Nucleus accumbens (tissue), 56 donors: ENCODE data around the gene KRTCAP2.
"Not testable (repeated sequence)": the region's sequence is repeated elsewhere in the genome, so short reads cannot be mapped to it uniquely, and the experiment has no call there.

Source experiments
- DNase-seq, 56 donors: peaks; one replicate each; lab custom pipeline; 2025; lab: John Stamatoyannopoulos, UW

Gene KRTCAP2

DNA sequence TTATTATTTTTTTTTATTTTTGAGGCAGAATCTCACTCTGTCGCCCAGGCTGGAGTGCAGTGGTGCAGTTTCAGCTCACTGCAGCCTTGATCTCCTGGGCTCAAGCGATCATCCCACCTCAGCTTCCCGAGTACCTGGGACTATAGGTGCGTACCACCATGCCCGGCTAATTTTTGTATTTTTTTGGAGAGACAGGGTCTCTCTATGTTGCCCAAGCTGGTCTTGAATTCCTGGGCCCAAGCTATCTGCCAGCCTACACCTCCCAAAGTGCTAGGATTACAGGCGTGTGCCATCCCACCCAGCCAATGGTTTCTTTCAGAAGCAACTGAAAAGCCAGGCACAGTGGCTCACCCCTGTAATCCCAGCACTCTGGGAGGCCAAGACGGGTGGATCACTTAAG, 2.3 kb downstream of the KRTCAP2 start:
- no peak for DNase-seq

DNA sequence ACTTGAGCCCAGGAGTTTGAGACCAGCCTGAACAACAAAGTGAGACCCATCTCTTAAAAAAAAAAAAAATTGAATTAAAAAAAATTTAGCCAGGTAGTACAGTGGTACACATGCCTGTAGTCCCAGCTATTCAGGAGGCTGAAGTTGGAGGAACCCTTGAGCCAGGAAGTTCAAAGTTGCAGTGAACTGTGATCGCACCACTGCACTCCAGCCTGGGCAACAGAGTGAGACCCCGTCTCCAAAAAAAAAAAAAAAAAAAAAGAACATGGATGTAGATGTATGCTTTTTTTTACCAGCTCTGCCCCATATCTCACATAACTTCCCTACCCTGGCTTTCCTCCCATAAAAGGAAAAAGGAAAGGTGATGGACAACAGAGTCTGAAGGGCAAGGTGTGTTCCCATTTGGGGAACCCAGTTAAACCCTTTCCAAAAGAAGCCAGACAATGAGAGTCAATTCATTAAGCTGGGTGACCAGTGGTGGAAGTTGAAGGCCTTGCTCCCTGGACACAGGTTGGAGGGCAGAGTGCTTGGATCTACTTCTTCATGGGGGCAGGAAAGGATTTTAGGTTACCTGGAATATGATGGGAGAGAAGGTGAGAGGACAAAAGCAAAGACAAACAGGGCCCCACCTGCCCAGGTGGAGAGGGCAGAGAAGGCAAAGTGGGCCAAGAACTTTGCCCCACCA, 2.9 kb downstream of the KRTCAP2 start:
- no peak for DNase-seq

DNA sequence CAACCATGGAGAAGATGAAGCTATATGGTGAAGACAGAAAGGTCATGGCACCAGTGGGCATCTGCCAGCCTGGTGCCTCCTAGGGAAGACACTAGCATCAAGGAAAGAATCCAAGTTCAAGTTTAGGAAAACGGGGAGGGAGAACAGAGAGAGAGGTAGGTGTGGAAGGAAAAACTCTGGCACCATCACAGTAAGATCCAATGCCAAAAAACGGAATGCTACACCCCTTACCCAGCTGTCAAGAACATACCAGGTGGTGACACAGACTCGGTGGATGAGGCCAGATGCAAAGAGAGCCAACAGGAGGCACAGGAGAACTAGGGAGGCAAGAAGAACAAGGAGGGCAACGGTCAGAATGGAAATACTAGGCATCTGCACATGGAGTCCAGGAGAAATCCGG, 3.6 kb downstream of the KRTCAP2 start:
- no peak for DNase-seq

DNA sequence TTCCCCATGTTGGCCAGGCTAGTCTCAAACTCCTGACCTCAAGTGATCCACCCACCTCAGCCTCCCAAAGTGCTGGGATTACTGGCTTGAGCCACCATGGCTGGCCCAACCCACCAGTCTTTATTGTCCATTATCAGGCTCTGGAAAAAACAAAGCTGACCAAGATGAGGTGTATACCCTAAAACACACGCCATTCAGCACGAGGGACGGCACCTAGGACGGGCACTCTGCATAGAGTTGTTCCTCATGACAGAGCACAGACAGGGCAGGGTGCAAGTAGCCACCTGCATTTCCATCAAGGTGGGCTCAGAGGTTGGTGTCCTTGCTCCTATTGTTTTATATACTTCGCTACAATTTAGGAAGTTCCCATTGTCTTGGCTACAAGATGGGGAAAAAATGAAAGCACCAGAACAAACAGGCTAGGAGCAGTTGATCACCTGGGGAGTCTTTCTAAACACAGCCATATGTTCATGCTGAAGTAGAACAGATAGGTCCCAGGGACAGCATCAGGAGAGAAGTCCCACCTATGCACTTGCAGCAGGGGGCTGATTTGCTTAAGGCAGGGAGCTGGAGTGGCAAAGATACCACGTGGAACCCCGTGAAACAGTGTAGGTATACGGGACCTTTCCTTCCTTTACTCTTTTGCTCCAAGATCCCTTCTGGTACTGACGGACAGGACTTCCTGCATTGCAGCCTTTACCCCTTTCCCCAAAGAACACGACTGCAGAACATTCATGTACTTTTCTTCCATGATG, 4.5 kb downstream of the KRTCAP2 start:
- DNase-seq, result no peak

DNA sequence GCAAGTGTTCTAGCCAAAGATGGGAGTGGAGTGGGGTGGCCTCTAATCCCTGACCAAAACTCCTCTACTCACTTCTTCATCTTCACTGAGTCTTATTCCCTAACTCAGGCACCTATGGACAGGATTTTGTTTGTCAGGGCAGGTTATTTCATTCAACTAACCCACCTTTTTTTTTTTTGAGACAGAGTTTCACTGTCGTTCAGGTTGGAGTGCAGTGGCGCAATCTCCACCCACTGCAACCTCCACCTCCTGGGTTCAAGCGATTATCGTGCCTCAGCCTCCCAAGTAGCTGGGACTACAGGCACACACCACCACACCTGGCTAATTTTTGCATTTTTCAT, 5.0 kb downstream of the KRTCAP2 start:
- DNase-seq, result not testable (repeated sequence)

DNA sequence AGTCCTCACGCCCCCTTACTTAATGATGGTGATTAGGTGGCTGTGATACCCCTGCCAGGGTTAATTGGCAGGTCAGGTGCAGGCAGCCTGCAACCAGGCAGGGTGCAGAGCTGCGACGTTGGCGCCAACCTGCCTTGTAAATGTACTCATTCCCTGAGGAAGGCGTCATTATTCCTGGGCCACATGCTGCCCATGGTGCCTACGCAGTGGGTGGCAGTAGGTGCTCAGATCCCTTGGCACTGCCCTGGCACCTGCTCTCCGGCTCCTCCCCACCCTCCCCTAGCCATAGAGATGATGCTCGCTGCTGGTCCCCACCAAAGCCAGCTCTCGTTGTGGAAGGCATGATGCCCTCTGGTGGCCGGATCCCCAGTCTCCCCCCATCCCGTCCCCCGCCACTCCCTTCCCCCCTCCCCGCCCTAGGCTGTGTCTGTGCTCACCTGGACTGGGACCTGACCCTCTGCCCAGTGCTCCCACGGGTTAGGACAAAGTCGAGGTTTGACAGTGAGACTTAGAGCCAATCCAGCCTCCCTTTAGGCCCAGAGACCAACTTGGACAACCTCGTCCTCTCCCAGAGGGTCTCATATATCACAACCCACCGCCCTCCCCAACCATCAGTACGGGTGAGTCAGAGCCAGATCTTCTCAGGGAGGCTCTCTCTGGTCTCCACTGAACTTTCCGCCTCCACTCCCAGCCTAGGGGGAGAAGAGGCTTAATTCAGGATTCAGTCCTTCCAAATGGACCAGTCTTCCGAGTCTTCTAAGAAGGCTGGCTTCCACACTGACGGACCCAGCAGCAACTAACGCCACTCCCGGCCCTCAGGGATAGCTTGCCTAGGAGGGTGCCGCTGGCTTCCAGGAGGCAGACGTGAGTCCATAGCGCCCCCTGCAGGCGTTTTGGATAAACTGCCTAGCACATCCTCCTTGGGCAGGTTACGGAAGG, 5.7 kb downstream of the KRTCAP2 start:
- peak; percentile 35 to 96 (median 80) for DNase-seq

DNA sequence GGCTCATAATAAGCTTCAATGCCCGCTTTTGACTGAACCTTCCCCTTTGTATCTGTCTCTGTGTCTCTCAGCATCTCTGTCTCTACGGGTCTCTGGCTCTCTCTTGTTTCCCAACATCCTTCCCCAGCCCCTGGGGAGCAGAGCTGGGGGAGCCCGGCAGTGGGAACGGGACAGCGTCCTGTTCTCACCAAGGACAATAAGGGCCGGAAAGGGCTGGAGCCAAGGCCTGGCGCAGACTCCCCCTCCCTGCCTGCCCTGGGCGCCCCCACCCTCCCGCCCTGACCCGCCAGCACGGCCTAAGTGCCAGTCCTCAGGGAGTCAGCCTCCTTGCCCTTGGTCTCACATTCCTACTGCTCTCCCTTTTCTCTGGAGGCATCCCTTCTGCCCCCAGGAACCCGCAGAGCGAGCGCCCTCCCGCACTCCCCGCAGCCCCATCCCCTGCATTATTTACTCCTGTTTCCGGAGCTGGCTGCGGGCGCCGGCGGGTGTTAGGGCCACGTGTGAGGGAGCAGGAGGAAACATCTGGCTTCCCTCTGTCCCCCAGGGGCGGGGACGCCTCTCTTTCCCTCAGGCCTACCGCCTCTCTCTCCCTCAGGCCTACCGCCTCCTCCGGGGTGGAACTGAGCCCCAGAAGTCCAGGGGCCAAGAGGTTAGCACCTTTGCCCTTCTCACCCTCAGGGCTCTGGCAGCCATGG, 6.5 kb downstream of the KRTCAP2 start:
- peak in 35 of 56 donors; percentile 21 to 66 (median 48) for DNase-seq

DNA sequence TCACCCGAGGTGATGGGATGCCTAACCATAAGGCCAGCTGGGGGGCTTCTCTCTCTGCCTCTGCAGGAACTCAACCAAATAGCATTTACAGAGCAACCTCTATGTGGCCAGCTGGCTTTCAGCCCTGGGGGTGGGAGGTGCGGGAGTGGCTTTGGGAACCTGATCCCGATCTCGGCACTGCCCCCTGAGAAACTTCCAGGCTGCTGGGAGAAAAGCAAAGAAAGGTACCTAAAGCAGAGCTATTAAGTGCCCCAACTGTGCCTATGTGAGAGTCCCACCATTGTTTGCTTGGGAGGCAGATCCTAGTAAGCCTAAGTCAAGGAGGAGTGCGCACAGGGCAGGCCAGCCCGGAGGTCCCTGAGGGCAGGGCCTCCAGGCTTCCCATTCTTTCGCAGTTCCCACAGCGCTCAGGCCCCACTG, 7.0 kb downstream of the KRTCAP2 start:
- no peak for DNase-seq

DNA sequence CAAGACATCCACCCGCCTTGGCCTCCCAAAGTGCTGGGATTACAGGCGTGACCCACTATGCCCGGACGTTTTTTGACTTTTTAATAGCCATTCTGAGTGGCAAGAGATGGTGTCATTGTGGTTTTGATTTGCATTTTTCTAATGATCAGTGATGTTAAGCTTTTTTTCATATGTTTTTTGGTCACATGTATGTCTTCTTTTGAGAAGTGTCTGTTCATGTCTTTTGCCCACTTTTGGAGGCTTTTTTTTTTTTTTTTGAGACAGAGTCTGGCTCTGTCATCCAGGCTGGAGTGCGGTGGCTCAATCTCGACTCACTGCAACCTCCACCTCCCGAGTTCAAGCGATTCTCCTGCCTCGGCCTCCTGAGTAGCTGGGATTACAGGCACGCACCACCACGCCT, 8.5 kb downstream of the KRTCAP2 start:
- DNase-seq, result not testable (repeated sequence)

DNA sequence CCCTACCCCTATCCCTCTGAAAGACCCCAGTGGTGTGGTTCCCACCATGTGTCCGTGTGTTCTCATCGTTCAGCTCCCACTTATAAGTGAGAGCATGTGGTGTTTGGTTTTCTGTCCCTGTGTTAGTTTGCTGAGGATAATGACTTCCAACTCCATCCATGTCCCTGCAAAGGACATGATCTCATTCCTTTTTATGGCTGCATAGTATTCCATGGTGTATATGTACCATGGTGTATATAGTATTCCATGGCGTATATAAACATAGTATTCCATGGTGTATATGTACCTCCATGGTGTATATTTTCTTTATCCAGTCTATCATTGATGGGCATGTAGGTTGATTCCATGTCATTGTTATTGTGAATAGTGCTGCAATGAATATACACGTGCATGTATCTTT, 9.3 kb downstream of the KRTCAP2 start:
- not testable (repeated sequence) for DNase-seq

DNA sequence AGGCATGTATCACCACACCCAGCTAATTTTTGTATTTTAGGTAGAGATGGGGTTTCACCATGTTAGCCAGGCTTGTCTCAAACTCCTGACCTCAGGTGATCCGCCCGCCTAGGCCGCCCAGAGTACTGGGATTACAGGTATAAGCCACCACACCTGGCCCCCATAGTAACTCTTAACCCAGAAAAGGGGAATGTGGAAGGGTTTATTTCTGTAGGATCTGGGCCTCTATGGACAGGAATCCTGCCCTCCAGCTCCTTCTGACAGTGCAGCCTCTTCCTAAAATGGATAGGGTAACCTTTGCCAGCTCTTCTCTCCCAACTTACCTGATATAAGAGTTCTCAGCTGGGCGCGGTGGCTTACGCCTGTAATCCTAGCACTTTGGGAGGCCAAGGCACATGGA, 10.5 kb downstream of the KRTCAP2 start:
- not testable (repeated sequence) for DNase-seq

DNA sequence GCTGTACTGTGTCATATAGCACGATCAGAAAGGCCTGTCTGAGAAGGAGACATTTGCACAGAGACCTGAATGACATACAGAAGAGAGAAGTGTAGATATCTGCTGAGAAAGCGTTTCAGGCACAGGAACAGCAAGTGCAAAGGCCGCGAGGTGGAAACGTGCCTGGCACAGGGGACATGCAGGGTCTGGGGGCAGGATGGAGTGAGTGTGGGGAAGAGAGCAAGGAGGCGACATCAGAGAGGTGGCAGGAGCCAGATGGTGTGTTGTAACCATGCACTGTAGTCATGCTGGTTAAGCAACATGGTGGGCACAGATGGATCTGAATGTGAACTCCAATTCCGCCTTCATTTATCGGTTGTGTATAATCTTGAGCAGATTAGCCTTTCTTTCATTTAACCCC, 13.0 kb downstream of the KRTCAP2 start:
- DNase-seq, result no peak

DNA sequence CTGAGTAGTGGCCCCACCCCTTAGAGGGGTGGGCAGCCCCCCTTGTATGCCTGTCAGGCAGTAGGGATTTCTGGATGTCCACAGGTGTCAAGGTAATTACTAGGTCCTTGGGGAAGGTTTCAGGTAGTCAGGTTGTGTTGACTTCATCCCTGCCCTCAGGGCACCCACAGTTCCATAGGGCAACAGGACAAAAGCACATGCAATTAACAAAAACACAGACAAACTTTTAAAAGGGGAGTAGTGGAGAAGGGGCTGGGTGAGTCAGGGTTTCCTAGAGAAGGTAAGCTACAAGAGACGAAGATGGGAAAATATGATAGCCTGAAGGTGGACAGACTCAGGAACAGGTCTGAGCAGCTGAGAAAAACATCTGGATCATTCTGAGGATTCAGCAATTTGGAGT, 14.1 kb downstream of the KRTCAP2 start:
- DNase-seq, result no peak

DNA sequence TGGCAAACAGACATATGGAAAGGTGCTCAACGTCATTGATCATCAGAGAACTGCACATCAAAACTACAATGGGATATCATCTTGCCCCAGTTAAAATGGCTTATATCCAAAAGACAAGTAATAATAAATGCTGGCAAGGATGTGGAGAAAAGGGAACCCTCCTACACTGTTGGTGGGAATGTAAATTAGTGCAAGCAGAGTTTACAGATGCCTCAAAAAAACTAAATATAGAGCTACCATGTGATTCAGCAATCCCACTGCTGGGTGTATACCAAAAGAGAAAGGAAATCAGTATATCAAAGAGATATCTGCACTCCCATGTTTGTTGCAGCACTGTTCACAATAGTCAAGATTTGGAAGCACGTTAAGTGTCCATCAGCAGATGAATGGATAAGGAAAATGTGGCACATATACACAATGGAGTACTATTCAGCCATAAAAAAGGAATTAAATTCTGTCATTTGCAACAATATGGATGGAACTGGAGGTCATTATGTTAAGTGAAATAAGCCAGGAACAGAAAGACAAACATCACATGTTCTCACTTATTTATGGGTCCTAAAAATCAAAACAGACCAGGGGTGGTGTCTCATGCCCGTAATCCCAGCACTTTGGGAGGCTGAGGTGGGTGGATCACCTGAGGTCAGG, 17.0 kb downstream of the KRTCAP2 start:
- DNase-seq, result not testable (repeated sequence)

DNA sequence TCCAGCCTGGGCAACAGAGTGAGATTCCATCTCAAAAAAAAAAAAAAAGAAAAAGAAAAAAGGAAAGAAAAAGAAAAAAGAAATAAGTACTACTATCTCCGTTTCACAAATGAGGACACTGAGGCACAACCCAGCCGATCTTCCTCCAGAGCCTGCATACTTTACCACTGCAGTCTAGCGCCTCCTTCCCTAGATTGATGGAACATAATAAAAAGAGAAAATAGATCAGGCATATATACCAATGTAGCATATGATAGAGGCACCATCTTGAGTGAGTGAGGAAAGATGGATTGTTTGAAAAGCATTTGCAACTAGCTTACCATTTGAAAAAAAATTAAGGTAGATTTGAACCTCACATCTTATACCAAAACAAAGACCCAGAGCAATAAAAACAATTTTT, 27.6 kb downstream of the KRTCAP2 start:
- DNase-seq, result no peak

DNA sequence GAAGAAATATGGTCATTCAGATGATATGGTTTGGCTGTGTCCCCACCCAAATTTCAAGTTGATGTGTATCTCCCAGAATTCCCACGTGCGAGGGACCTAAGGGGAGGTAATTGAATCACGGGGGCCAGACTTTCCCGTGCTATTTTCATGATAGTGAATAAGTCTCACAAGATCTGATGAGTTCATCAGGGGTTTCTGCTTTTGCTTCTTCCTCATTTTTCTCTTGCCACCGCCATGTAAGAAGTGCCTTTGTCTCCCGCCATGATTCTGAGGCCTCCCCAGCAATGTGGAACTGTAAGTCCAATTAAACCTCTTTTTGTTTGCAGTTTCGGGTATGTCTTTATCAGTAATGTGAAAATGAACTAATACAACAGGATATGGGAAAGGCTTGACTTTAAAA, 31.4 kb downstream of the KRTCAP2 start:
- DNase-seq, result no peak

DNA sequence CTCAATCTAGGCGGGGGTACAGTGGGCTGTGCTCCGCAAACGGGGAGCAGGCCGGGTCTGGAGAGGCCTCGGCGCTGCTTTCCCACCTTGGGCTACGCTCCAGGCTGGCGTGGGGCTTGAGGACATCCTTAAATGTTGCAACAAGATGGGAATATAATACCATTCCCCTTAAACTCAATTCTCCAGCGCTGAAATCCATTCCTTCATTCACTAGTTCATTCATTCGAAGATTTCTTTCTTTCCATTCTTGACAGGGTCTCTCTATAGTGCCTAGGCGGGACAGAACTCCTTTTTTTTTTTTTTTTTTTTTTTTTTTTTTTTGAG, 32.5 kb downstream of the KRTCAP2 start:
- no peak for DNase-seq

DNA sequence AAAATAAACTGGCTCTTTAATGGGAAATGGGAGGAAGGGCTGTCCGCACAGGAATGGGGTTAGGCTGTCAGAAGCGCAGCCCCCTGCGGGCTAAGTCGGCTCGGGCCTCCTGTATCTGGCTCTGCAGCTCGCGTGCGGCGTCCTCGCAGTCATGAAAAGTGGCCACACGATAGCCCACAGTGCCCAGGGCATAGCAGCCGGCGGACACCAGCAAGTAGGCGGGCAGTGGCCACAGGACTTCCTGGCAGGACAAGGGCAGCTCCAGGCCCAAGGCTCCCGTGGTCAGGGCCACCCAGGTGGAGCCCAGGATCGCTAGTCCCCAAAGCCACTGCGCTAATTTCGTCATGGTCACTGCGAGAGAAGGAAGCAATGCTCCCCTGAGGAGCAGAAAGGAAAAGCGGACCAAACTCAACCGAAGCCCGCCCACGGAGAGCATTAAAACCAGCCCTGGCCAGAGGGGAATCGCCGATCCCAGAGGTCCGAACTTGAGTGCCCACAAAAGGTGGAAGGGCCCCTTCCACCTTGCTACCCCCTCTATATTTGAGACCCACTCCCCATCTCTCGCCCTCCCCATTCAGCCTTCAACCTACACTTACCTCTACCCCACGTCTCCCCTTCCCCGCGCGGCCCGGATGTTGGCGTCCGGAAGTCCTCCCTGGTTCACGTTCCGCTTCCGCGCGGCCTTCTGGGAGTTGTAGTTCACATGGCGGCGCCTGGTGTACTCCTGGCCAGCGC, 33.0 kb downstream of the KRTCAP2 start, which contains the start of gene DPM3:
TSS of gene DPM3 (minus strand) at position 637 of the 735 bp plus-strand sequence. CDS start at position 346, 291 bp downstream.
- peak in 55 of 56 donors; percentile 46 to 95 (median 83) for DNase-seq
